ENCODE data around the gene IFNA2.

IFNA2 gene

DNA sequence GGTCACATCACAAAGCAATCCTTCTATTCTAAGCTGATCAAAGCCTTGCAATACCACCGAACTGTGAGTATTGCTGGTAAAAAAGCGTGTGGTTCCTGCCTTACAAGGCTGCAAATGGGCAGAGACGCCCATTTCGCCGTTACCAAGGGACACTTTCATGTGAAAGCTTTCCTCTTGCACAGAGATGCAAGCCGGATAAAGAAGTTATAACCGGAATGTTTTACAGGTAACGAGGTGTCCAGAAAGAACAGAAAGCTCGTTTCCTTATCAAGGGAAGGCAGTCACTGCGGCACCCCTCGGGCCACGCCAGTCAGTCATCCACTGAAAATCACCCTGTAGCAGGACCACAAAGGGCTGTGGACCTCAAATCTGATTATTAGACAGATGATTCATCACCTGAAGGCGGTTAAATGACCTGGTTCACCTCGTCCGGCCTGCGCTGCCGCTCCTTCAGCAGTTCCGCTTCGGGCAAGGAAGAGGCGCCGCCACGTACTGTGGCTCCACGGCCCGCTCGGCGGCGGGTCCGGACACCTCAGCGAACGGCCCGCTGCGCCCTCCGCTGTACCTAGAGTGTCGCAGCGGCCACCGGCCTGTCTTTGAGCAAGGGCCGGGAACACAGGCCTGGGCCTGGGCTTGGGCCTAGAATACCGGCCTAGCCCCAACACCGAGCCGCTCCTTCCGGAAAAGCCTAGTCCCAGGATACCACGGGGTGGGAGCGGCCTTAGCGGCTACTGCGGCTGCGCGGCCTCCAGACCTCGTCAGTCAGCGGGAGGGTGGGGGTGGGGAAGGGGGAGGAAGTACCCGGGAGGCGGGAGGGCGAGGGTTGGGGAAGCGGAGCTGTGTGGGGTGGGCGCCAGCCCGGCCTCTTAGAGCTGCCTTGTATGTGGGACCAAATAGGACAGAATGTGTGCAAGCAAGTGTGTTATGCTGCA lies 50.2 kb downstream of the IFNA2 start, which contains the start of gene KLHL9:
TSS of gene KLHL9 (minus strand) at position 704 of the 932 bp plus-strand sequence. CDS start at position 159, 545 bp downstream.
- Histone ChIP-seq H3K27me3 (replicated peaks; ENCODE audit: insufficient read depth, low read length) (no peaks in the 10 kb centered on the region; the same call in 1 of the 2 replicates), H3K9me2 (replicated peaks; ENCODE audit: insufficient read depth, low read length) (no peaks in the 10 kb centered on the region), H3F3A (ENCODE audit: insufficient read depth, low read length) (no peaks in the 10 kb centered on the region), H4K20me1 (ENCODE audit: insufficient read depth, low read length) (no peaks in the 10 kb centered on the region), H3K36me3 (replicated peaks; ENCODE audit: insufficient read depth, low read length) (no peaks in the 10 kb centered on the region; the same call in 1 of the 2 replicates), H2AFZ (ENCODE audit: low read length) (peak within 1 kb of the TSS; percentile 65), H3K4me1 (ENCODE audit: low read length) (no peaks in the 10 kb centered on the region; the same call in 1 of the 2 replicates), H3K4me2 (ENCODE audit: low read depth, low read length) (peak within 1 kb of the TSS; percentile 77), H3K9me3 (replicated peaks; ENCODE audit: insufficient read depth, low read length) (no peaks in the 10 kb centered on the region), H3K4me3 (ENCODE audit: low read length) (peak within 1 kb of the TSS; percentile 87), H3K79me2 (ENCODE audit: low read length) (peaks cover 43% of the 10 kb centered on the region), H3K27ac (ENCODE audit: low read length) (peak within 1 kb of the TSS; percentile 72; the same call in 1 of the 2 replicates), H3K9ac (ENCODE audit: low read length) (peak within 1 kb of the TSS; percentile 82)
- no peak for TF ChIP-seq EZH2phosphoT487 (IDR thresholded peaks at IDR 0.05; ENCODE audit: low read length)
- DNase-seq: peak; percentile 79

Data from MM.1S (cell line).